ENCODE measurements around the gene GPR150.

The GPR150 gene

GRCh38 chr5:95591490-95591901 lies 28.4 kb upstream of the GPR150 start:
- Histone ChIP-seq H3K4me1 (no peaks in the 10 kb centered on the region), H3K36me3 (peaks cover 0 to 5% (median 0%) of the 10 kb centered on the region in 3 donors), H3K9me3 (no peaks in the 10 kb centered on the region), H3K27ac (no peak overlapping the region), H3K27me3 (no peaks in the 10 kb centered on the region), H3K4me3 (no peak overlapping the region)
- DNase-seq, result no peak
- TF ChIP-seq CTCF (IDR thresholded peaks at IDR 0.05), result no peak
- intact Hi-C loops (cut with DNase I; ENCODE audit: low total_unique reads), result no loop called here

- Histone ChIP-seq H3K27ac (no peak overlapping the region), H3K36me3 (peaks cover 0 to 5% (median 0%) of the 10 kb centered on the region in 3 donors), H3K4me1 (peaks cover 0 to 1% (median under 1%) of the 10 kb centered on the region in 4 donors), H3K4me3 (no peak overlapping the region), H3K9me3 (no peaks in the 10 kb centered on the region), H3K27me3 (no peaks in the 10 kb centered on the region)
- no peak for TF ChIP-seq CTCF (IDR thresholded peaks at IDR 0.05)
- intact Hi-C loops (cut with DNase I; ENCODE audit: low total_unique reads), result no loop called here
- no peak for DNase-seq
Observed at GRCh38 chr5:95595289-95595931, 24.5 kb upstream of the GPR150 start.

- no peak overlapping the region for H3K27ac ChIP-seq
- H3K4me1 ChIP-seq, result peaks cover 0 to 10% (median 3%) of the 10 kb centered on the region in 4 donors
- no peak for DNase-seq
- no peaks in the 10 kb centered on the region for H3K27me3 ChIP-seq
- no peaks in the 10 kb centered on the region for H3K9me3 ChIP-seq
- H3K4me3 ChIP-seq, result no peak overlapping the region
- no peak for TF ChIP-seq CTCF (IDR thresholded peaks at IDR 0.05)
- intact Hi-C loops (cut with DNase I; ENCODE audit: low total_unique reads), result no loop called here
- peaks cover 0 to 4% (median 0%) of the 10 kb centered on the region in 3 donors for H3K36me3 ChIP-seq
Observed at GRCh38 chr5:95599252-95599651, 20.6 kb upstream of the GPR150 start.

- Histone ChIP-seq H3K27me3 (no peaks in the 10 kb centered on the region), H3K27ac (no peak overlapping the region), H3K9me3 (no peaks in the 10 kb centered on the region), H3K4me1 (peaks cover 0 to 10% (median 3%) of the 10 kb centered on the region in 4 donors), H3K36me3 (peaks cover 0 to 4% (median 0%) of the 10 kb centered on the region in 3 donors), H3K4me3 (no peak overlapping the region)
- no peak for TF ChIP-seq CTCF (IDR thresholded peaks at IDR 0.05)
- no peak for DNase-seq
- intact Hi-C loops (cut with DNase I; ENCODE audit: low total_unique reads), result no loop called here
Observed at GRCh38 chr5:95600557-95600956, 19.3 kb upstream of the GPR150 start.

GRCh38 chr5:95605786-95606185 lies 14.1 kb upstream of the GPR150 start:
- intact Hi-C loops (cut with DNase I; ENCODE audit: low total_unique reads), result no loop called here
- H3K4me1 ChIP-seq, result peaks cover 0 to 5% (median under 1%) of the 10 kb centered on the region in 4 donors

More at GRCh38 chr5:95605786-95606185, 14.1 kb upstream of the GPR150 start:
- DNase-seq, result no peak
- no peaks in the 10 kb centered on the region for H3K27me3 ChIP-seq
- no peak overlapping the region for H3K4me3 ChIP-seq
- H3K36me3 ChIP-seq, result peaks cover 0 to 4% (median 0%) of the 10 kb centered on the region in 3 donors
- no peak overlapping the region for H3K27ac ChIP-seq
- no peaks in the 10 kb centered on the region for H3K9me3 ChIP-seq
- TF ChIP-seq CTCF (IDR thresholded peaks at IDR 0.05), result no peak
